HepG2 (cell line): ENCODE measurements around the gene TMCO6. TPM values are rescaled to one million over a fixed set of nuclear protein-coding genes. Genes with fewer than 3 reads are reported as not detected.

Experiments used
- ETV5 ChIP-seq: IDR thresholded peaks from 2 replicates; pipeline ENCODE4 v1.6.1; 2018; ENCODE audit warnings: missing biosample characterization, missing genetic modification reagents, inconsistent platforms, borderline replicate concordance
- HDAC2 ChIP-seq: sonication (generic); formaldehyde crosslinking; IDR thresholded peaks from 2 replicates; pipeline ENCODE4 v1.4.0; 2020; ENCODE audit warnings: missing genetic modification reagents
- KDM2A ChIP-seq: sonication (generic); formaldehyde crosslinking; IDR thresholded peaks from 2 replicates; pipeline ENCODE4 v1.4.0; 2020; ENCODE audit warnings: low read depth, missing genetic modification reagents, borderline replicate concordance
- MLX ChIP-seq: IDR thresholded peaks from 2 replicates; pipeline ENCODE4 v1.6.1; 2016
- NFATC3 ChIP-seq: sonication (generic); formaldehyde crosslinking; IDR thresholded peaks from 2 replicates; pipeline ENCODE4 v1.5.1; 2020; ENCODE audit warnings: mild to moderate bottlenecking, missing genetic modification reagents
- POLR2A ChIP-seq, 2 experiments: IDR thresholded peaks; 2 replicates each; pipeline ENCODE4 v1.6.1; 2011; ENCODE audit warnings: low read depth in 2 of 2, low read length in 2 of 2, mild to moderate bottlenecking in 1 of 2, moderate library complexity in 1 of 2; ENCODE audit not compliant: insufficient read depth in 1 of 2
- SETDB1 ChIP-seq: sonication (generic); formaldehyde crosslinking; IDR thresholded peaks from 2 replicates; pipeline ENCODE4 v1.5.1; 2020; ENCODE audit warnings: missing genetic modification reagents, mild to moderate bottlenecking, borderline replicate concordance
- SOX5 ChIP-seq: IDR thresholded peaks from 2 replicates; pipeline ENCODE4 v1.6.1; 2016; ENCODE audit warnings: borderline replicate concordance
- SYNCRIP ChIP-seq: fragments of 200-400 bp; formaldehyde crosslinking; IDR thresholded peaks from 2 replicates; pipeline ENCODE4 v1.6.1; 2018; ENCODE audit warnings: mild to moderate bottlenecking, low read depth, low read length; ENCODE audit not compliant: insufficient read depth
- TAF1 ChIP-seq: sonication (generic); formaldehyde crosslinking; IDR thresholded peaks from 2 replicates; pipeline ENCODE4 v1.4.0; 2020; ENCODE audit warnings: missing genetic modification reagents
- THRA ChIP-seq: sonication (generic); formaldehyde crosslinking; IDR thresholded peaks from 2 replicates; pipeline ENCODE4 v1.4.0; 2020; ENCODE audit warnings: missing genetic modification reagents, borderline replicate concordance
- ZBTB46 ChIP-seq: sonication (generic); formaldehyde crosslinking; IDR thresholded peaks from 2 replicates; pipeline ENCODE4 v1.4.0; 2020; ENCODE audit warnings: mild to moderate bottlenecking, missing genetic modification reagents, borderline replicate concordance
- ZFP91 ChIP-seq: sonication (generic); formaldehyde crosslinking; IDR thresholded peaks from 2 replicates; pipeline ENCODE4 v1.9.0; 2022; ENCODE audit warnings: missing genetic modification reagents, mild to moderate bottlenecking, borderline replicate concordance
- ZIK1 ChIP-seq: sonication (generic); formaldehyde crosslinking; IDR thresholded peaks from 2 replicates; pipeline ENCODE4 v1.5.0; 2020; ENCODE audit warnings: mild to moderate bottlenecking, low read depth, missing genetic modification reagents, borderline replicate concordance
- ZNF335 ChIP-seq: sonication (generic); formaldehyde crosslinking; IDR thresholded peaks from 2 replicates; pipeline ENCODE4 v1.4.0; 2020; ENCODE audit warnings: missing genetic modification reagents
- ZNF430 ChIP-seq: sonication (generic); formaldehyde crosslinking; IDR thresholded peaks from 2 replicates; pipeline ENCODE4 v1.9.0; 2021; ENCODE audit warnings: mild to moderate bottlenecking, missing genetic modification reagents
- ZNF607 ChIP-seq: sonication (generic); formaldehyde crosslinking; IDR thresholded peaks from 2 replicates; pipeline ENCODE4 v1.5.1; 2020; ENCODE audit warnings: missing genetic modification reagents, mild to moderate bottlenecking, borderline replicate concordance
- ZNF776 ChIP-seq: sonication (generic); formaldehyde crosslinking; IDR thresholded peaks from 2 replicates; pipeline ENCODE4 v1.4.0; 2020; ENCODE audit warnings: mild to moderate bottlenecking, missing genetic modification reagents
- ZNF788 ChIP-seq: sonication (generic); formaldehyde crosslinking; IDR thresholded peaks from 2 replicates; pipeline ENCODE4 v1.5.0; 2020; ENCODE audit warnings: mild to moderate bottlenecking, missing genetic modification reagents, borderline replicate concordance
- polyA plus RNA-seq, 8 experiments: library from polyadenylated mRNA; depleted of rRNA in 3 of 8; stranded (reverse) in 7 of 8; unstranded in 1 of 8; fragments of >200 nt; fragmentation: Illumina TruSeq in 4 of 8; extraction: Trizol in 4 of 8; gene quantifications; 2 replicates each; pipeline versions ENCODE4 v1.2.1 to v1.2.3, GENCODE V29; 2011 to 2016; ENCODE audit warnings: low read depth in 4 of 8, missing spikeins in 1 of 8, mixed read lengths in 1 of 8; ENCODE audit not compliant: insufficient read depth in 1 of 8
- total RNA-seq, 5 experiments: library from RNA; depleted of rRNA; stranded (reverse); fragments of >200 nt; fragmentation: Illumina TruSeq; extraction: Trizol; gene quantifications; 2 replicates each; pipeline ENCODE4 v1.2.3, GENCODE V29; 2016; ENCODE audit warnings: low read depth in 1 of 5
- TF ChIP-seq, protein P1 (sequence below): sonication (generic); IDR thresholded peaks from 2 replicates; pipeline ENCODE4 v1.6.1; 2016; ENCODE audit warnings: low read depth, borderline replicate concordance
- TF ChIP-seq, protein P2 (sequence below): sonication (generic); formaldehyde crosslinking; conservative IDR thresholded peaks from 2 replicates; pipeline ENCODE4 v1.8.1; 2023; ENCODE audit warnings: missing genetic modification reagents

Gene TMCO6
- total and polyA plus RNA-seq, 2 of the 13 experiments (the other 11 are each of a cell fraction or from before 2014, with no cell fraction given), result 16.6 to 28.2 TPM

- peak; percentile 88; the same call in 1 of the 2 replicates for TF ChIP-seq ZFP91
- 0 out of 2 replicates have a peak, but pooled peaks have one; percentile 59 for TF ChIP-seq NFATC3 (CRISPR knock-in tag)
- TF ChIP-seq ZNF430 (CRISPR knock-in tag), result peak; percentile 55; the same call in 1 of the 2 replicates
- TF ChIP-seq ZNF607 (CRISPR knock-in tag), result peak; percentile 68
- no peak for TF ChIP-seq SYNCRIP
- TF ChIP-seq THRA (CRISPR knock-in tag), result peak; percentile 99
- peak; percentile 94 for TF ChIP-seq ETV5 (CRISPR knock-in tag)
- TF ChIP-seq SOX5 (CRISPR knock-in tag), result peak; percentile 52
- peak; percentile 90 for TF ChIP-seq ZNF788 (CRISPR knock-in tag)
- peak; percentile 81 to 97 for TF ChIP-seq POLR2A (IDR thresholded peaks at IDR 0.05; ENCODE audit: insufficient read depth in 1 of 2, low read depth in 2 of 2, low read length in 2 of 2)
- TF ChIP-seq SETDB1 (CRISPR knock-in tag), result no peak
- TF ChIP-seq, protein P1, sequence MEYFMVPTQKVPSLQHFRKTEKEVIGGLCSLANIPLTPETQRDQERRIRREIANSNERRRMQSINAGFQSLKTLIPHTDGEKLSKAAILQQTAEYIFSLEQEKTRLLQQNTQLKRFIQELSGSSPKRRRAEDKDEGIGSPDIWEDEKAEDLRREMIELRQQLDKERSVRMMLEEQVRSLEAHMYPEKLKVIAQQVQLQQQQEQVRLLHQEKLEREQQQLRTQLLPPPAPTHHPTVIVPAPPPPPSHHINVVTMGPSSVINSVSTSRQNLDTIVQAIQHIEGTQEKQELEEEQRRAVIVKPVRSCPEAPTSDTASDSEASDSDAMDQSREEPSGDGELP, result peak; percentile 34
- TF ChIP-seq, protein P2, sequence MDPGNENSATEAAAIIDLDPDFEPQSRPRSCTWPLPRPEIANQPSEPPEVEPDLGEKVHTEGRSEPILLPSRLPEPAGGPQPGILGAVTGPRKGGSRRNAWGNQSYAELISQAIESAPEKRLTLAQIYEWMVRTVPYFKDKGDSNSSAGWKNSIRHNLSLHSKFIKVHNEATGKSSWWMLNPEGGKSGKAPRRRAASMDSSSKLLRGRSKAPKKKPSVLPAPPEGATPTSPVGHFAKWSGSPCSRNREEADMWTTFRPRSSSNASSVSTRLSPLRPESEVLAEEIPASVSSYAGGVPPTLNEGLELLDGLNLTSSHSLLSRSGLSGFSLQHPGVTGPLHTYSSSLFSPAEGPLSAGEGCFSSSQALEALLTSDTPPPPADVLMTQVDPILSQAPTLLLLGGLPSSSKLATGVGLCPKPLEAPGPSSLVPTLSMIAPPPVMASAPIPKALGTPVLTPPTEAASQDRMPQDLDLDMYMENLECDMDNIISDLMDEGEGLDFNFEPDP, result no peak
- TF ChIP-seq HDAC2 (CRISPR knock-in tag), result peak; percentile 84; the same call in 1 of the 2 replicates
- TF ChIP-seq MLX (CRISPR knock-in tag), result peak; percentile 8; the same call in 1 of the 2 replicates
- peak; percentile 92 for TF ChIP-seq TAF1
- 0 out of 2 replicates have a peak, but pooled peaks have one; percentile 34 for TF ChIP-seq ZNF335 (CRISPR knock-in tag)
- TF ChIP-seq ZNF776, result peak; percentile 57; the same call in 1 of the 2 replicates
- no peak; the same call in 1 of the 2 replicates for TF ChIP-seq ZIK1 (CRISPR knock-in tag)
- 0 out of 2 replicates have a peak, but pooled peaks have one; percentile 62 for TF ChIP-seq ZBTB46 (CRISPR knock-in tag)
- peak; percentile 95 for TF ChIP-seq KDM2A
Observed at GRCh38 chr5:140664359-140665119, 25.3 kb downstream of the TMCO6 start, which contains the start of gene WDR55 (continued).
